Liver (tissue), 9 donors: ENCODE results near the gene DMAP1. TPM values are rescaled to one million over a fixed set of nuclear protein-coding genes. Genes with fewer than 3 reads are reported as not detected.

ENCODE experiments used
- DNase-seq: peaks from one replicate; pipeline ENCODE4 v3.0.0-alpha.2; 2017; ENCODE audit warnings: low spot score
- H3K27ac ChIP-seq, 2 donors: one replicate each; pipeline ENCODE4 v1.7.0; 2013; ENCODE audit warnings: inconsistent platforms in 2 of 2, low read length in 2 of 2, control low read depth in 1 of 2, low read depth in 1 of 2, mild to moderate bottlenecking in 1 of 2
- H3K27me3 ChIP-seq, 4 donors: one replicate each; pipeline versions ENCODE4 v1.6.1 to v1.7.0; 2013; ENCODE audit warnings: low read length in 3 of 4, inconsistent platforms in 1 of 4, mild to moderate bottlenecking in 1 of 4, moderate library complexity in 1 of 4; ENCODE audit not compliant: control insufficient read depth in 4 of 4, insufficient read depth in 4 of 4
- H3K36me3 ChIP-seq, 4 donors: one replicate each; pipeline versions ENCODE4 v1.6.1 to v1.7.0; 2013; ENCODE audit warnings: low read length in 3 of 4, mild to moderate bottlenecking in 3 of 4, low read depth in 1 of 4, moderate library complexity in 1 of 4; ENCODE audit not compliant: control insufficient read depth in 4 of 4, insufficient read depth in 3 of 4
- H3K4me1 ChIP-seq, 4 donors: one replicate each; pipeline versions ENCODE4 v1.6.1 to v1.7.0; 2013; ENCODE audit warnings: low read length in 3 of 4, mild to moderate bottlenecking in 3 of 4, moderate library complexity in 1 of 4; ENCODE audit not compliant: control insufficient read depth in 4 of 4, insufficient read depth in 4 of 4
- H3K4me3 ChIP-seq, 3 donors: one replicate each; pipeline versions ENCODE4 v1.6.1 to v1.7.0; 2013; ENCODE audit warnings: low read length in 3 of 3, control low read depth in 1 of 3, low read depth in 1 of 3, mild to moderate bottlenecking in 1 of 3
- H3K9ac ChIP-seq, 2 donors: one replicate each; pipeline ENCODE4 v1.7.0; 2013; ENCODE audit warnings: low read length in 2 of 2, mild to moderate bottlenecking in 2 of 2, moderate library complexity in 2 of 2, control low read depth in 1 of 2, low read depth in 1 of 2
- H3K9me3 ChIP-seq, 4 donors: one replicate each; pipeline versions ENCODE4 v1.6.1 to v1.7.0; 2013; ENCODE audit warnings: low read length in 3 of 4; ENCODE audit not compliant: control insufficient read depth in 4 of 4
- CTCF ChIP-seq: fragments of 150-350 bp; IDR thresholded peaks from 2 replicates; pipeline ENCODE4 v1.5.1; 2017; ENCODE audit warnings: improper control_type of control experiment, low read depth, low read length; ENCODE audit not compliant: missing input control
- EGR1 ChIP-seq, 2 donors: IDR thresholded peaks; 2 replicates each; pipeline ENCODE4 v1.6.1; 2016 to 2018; ENCODE audit warnings: antibody characterized with exemption in 2 of 2, low read depth in 2 of 2
- FOXA1 ChIP-seq: IDR thresholded peaks from 2 replicates; pipeline ENCODE4 v1.6.1; 2016; ENCODE audit warnings: antibody characterized with exemption
- FOXA2 ChIP-seq: IDR thresholded peaks from 2 replicates; pipeline ENCODE4 v1.6.1; 2016; ENCODE audit warnings: antibody characterized with exemption
- GABPA ChIP-seq, 2 donors: IDR thresholded peaks in 1 of 2; conservative IDR thresholded peaks in 1 of 2; 2 replicates each; pipeline ENCODE4 v1.6.1; 2016; ENCODE audit warnings: antibody characterized with exemption in 2 of 2, mild to moderate bottlenecking in 1 of 2, moderate library complexity in 1 of 2
- HNF4A ChIP-seq, 2 donors: conservative IDR thresholded peaks; 2 replicates each; pipeline ENCODE4 v1.6.1; 2016; ENCODE audit warnings: antibody characterized with exemption in 2 of 2, mild to moderate bottlenecking in 2 of 2
- HNF4G ChIP-seq: IDR thresholded peaks from 2 replicates; pipeline ENCODE4 v1.6.1; 2016; ENCODE audit warnings: antibody characterized with exemption
- JUND ChIP-seq, 2 donors: IDR thresholded peaks; 2 replicates each; pipeline ENCODE4 v1.6.1; 2016; ENCODE audit warnings: antibody characterized with exemption in 2 of 2
- MAX ChIP-seq: IDR thresholded peaks from 2 replicates; pipeline ENCODE4 v1.6.1; 2016; ENCODE audit warnings: antibody characterized with exemption
- NR2F2 ChIP-seq: IDR thresholded peaks from 2 replicates; pipeline ENCODE4 v1.6.1; 2016; ENCODE audit warnings: antibody characterized with exemption
- RAD21 ChIP-seq, 2 donors: IDR thresholded peaks; 2 replicates each; pipeline ENCODE4 v1.6.1; 2016; ENCODE audit warnings: antibody characterized with exemption in 2 of 2, mild to moderate bottlenecking in 2 of 2
- REST ChIP-seq: IDR thresholded peaks from 2 replicates; pipeline ENCODE4 v1.6.1; 2016; ENCODE audit warnings: antibody characterized with exemption, mild to moderate bottlenecking
- RXRA ChIP-seq, 2 donors: IDR thresholded peaks; 2 replicates each; pipeline ENCODE4 v1.6.1; 2017 to 2018; ENCODE audit warnings: antibody characterized with exemption in 2 of 2, mild to moderate bottlenecking in 1 of 2
- SP1 ChIP-seq: IDR thresholded peaks from 2 replicates; pipeline ENCODE4 v1.6.1; 2018; ENCODE audit warnings: antibody characterized with exemption, mild to moderate bottlenecking
- TAF1 ChIP-seq: conservative IDR thresholded peaks from 2 replicates; pipeline ENCODE4 v1.6.1; 2016; ENCODE audit warnings: antibody characterized with exemption, mild to moderate bottlenecking
- YY1 ChIP-seq: IDR thresholded peaks from 2 replicates; pipeline ENCODE4 v1.6.1; 2016; ENCODE audit warnings: antibody characterized with exemption, mild to moderate bottlenecking
- ZBTB33 ChIP-seq: IDR thresholded peaks from 2 replicates; pipeline ENCODE4 v1.6.1; 2016; ENCODE audit warnings: antibody characterized with exemption
- whole genome bisulfite sequencing: extraction: QIAGEN DNeasy Blood & Tissue Kit; methylation state at CpG from one replicate; pipeline ENCODE4 v1.1.7; 2013; 5-methylcytosine and 5-hydroxymethylcytosine counted together
- polyA plus RNA-seq, 2 donors: library from polyadenylated mRNA; stranded (reverse) in 1 of 2; unstranded in 1 of 2; fragments of 200-250 nt in 1 of 2; fragments of >200 nt in 1 of 2; fragmentation: Nextera tagmentation in 1 of 2; extraction: Ambion mirVana in 1 of 2; gene quantifications; one replicate each; pipeline versions ENCODE4 v1.2.1 to v1.2.3, GENCODE V29; 2013 to 2015
- total RNA-seq, 2 donors: library from RNA; depleted of rRNA; stranded (reverse); fragments of >200 nt; gene quantifications; one replicate each; pipeline ENCODE4 v1.2.3, GENCODE V29; 2014
- donor health status: healthy.
- donor health status: healthy.
- donor health status: healthy.
- donor health status: healthy.
- donor health status: healthy.

DMAP1 gene
- total and polyA plus RNA-seq, 4 donors, result 15.3 to 24.8 (median 18.3) TPM

- Histone ChIP-seq H3K27me3 (no peaks in the 10 kb centered on the region), H3K36me3 (peaks cover 11 to 45% (median 22%) of the 10 kb centered on the region in 4 donors), H3K4me3 (no peak overlapping the region), H3K4me1 (peaks cover 0 to 19% (median 12%) of the 10 kb centered on the region in 4 donors), H3K9ac (no peak overlapping the region), H3K27ac (no peak overlapping the region), H3K9me3 (no peaks in the 10 kb centered on the region)
- WGBS, result 94% methylated on average over 24 of the region's 24 CpGs
- TF ChIP-seq HNF4A (conservative IDR thresholded peaks at IDR 0.05), result no peak
- no peak for TF ChIP-seq REST
- no peak for TF ChIP-seq CTCF
- TF ChIP-seq HNF4G, result no peak
- no peak for TF ChIP-seq GABPA (IDR thresholded peaks at IDR 0.05 in 1 of 2, conservative IDR thresholded peaks at IDR 0.05 in 1 of 2)
- TF ChIP-seq YY1, result no peak
- no peak for TF ChIP-seq SP1
- no peak for TF ChIP-seq RAD21 (IDR thresholded peaks at IDR 0.05)
- no peak for TF ChIP-seq FOXA2
- no peak for TF ChIP-seq FOXA1
- TF ChIP-seq ZBTB33, result no peak
- TF ChIP-seq MAX, result no peak
- TF ChIP-seq NR2F2, result no peak
- TF ChIP-seq JUND (IDR thresholded peaks at IDR 0.05), result no peak
- TF ChIP-seq TAF1, result no peak
- no peak for TF ChIP-seq RXRA (IDR thresholded peaks at IDR 0.05)
- no peak for TF ChIP-seq EGR1 (IDR thresholded peaks at IDR 0.05; ENCODE audit: low read depth in 2 of 2)
- DNase-seq, result no peak
Observed at GRCh38 chr1:44218503-44219300, 5.4 kb downstream of the DMAP1 start.
